Ureter (tissue), 1 donor: ENCODE data around the gene MICAL1. TPM values are rescaled to one million over a fixed set of nuclear protein-coding genes. Genes with fewer than 3 reads are reported as not detected.
"Not testable (repeated sequence)": the region's sequence is repeated elsewhere in the genome, so short reads cannot be mapped to it uniquely, and the experiment has no call there.

Experiments
- DNase-seq: peaks from one replicate; pipeline ENCODE4 v3.0.0-alpha.2; 2020; ENCODE audit warnings: low spot score
- total RNA-seq: library from RNA; stranded (reverse); gene quantifications from one replicate; pipeline ENCODE4 v1.2.4, GENCODE V29; 2023
- donor health status: DM: yes; HTN: yes; CAD: no.

Gene MICAL1
- total RNA-seq, 1 donor from 2014 or later, result 54.4 TPM

DNA sequence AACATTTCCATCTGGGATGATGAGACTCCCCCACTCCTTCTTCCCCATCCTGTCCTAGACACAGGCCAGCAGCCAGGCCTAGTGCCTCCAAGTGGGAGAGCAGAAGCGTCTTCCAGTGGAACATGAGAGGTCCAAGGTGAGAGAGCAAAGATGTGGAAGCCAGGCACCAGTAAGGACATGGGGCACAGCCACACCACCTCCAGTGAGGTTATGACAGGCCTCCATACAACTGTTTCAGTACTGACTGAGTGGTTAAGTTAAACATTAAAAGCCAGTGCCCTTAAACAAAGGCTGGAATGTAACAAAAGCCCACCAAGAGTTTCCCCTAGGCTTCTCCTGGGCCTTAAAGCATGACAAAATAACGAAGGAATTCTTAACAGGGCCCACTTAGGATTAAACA, 22.2 kb upstream of the MICAL1 start:
- no peak for DNase-seq

DNA sequence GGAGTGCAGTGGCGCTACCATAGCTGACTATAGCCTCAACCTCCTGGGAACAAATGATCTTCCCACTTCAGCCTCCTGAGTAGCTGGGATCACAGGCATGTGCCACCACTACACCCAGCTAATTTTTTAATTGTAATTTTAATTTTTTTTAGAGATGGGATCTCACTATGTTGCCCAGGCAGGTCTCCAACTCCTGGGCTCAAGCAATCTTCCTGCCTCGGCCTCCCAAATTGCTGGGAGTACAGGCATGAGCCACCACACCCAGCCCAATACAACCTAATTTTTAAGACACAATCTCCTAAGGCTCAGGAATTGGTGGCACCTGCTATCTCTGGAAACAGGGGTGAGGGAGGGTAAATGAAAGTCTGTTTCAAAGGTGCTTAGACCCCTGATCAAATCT, 21.6 kb upstream of the MICAL1 start:
- no peak for DNase-seq

DNA sequence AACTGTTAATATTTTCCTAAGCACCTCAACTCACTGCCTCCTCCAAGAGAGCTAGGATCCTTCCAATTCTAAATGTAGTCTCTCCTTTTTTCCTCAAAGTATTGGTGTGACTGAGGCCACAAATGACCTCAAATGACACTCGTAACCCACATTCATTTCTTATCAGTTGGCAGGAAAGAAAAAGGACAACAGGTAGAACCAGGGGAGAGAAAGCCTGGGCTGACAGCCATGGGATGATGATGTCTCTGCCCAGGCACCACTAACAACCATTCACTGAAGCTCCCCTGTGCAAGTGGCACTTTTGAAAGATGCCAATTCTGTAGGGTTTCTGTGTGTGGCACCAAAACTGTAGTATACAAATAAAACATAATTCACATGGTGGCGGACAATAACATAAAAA, 20.1 kb upstream of the MICAL1 start:
- DNase-seq, result no peak

DNA sequence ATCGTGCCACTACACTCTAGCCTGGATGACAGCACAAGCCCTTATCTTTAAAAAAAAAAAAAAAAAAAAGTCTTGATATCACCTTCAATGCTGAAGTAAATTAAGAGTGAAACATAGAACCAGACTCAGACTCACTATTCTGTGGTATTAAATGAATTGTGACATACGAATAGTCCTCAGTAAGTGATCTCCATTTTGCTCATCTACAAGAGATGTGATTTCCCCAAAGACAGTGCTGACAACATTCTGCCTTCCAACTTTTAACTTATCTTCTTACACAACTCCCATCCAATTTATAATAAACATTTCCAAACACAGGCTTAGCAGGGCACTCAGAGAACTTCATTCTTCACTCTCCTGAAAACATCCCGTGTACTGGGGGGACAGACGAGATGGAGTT, 19.4 kb upstream of the MICAL1 start:
- DNase-seq, result no peak

DNA sequence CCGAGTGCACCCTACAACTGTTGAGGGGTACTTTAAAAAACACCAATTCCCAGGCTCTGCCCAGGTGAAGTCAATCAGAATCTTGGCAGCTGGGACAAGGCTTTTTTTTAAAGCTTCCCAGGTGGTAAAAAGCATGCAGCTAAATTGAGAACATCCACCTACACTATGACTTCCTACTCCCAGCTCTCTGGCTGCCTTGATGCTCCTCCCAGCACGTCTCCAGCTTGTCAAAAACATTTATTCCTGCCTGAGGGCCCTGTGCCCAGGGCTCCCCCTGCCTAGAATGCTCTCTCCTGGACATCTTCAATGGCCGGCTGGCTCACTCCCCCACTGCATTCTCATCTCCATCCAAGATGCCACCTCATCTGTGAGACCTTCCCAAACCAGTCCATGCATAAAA, 17.5 kb upstream of the MICAL1 start:
- DNase-seq, result no peak

DNA sequence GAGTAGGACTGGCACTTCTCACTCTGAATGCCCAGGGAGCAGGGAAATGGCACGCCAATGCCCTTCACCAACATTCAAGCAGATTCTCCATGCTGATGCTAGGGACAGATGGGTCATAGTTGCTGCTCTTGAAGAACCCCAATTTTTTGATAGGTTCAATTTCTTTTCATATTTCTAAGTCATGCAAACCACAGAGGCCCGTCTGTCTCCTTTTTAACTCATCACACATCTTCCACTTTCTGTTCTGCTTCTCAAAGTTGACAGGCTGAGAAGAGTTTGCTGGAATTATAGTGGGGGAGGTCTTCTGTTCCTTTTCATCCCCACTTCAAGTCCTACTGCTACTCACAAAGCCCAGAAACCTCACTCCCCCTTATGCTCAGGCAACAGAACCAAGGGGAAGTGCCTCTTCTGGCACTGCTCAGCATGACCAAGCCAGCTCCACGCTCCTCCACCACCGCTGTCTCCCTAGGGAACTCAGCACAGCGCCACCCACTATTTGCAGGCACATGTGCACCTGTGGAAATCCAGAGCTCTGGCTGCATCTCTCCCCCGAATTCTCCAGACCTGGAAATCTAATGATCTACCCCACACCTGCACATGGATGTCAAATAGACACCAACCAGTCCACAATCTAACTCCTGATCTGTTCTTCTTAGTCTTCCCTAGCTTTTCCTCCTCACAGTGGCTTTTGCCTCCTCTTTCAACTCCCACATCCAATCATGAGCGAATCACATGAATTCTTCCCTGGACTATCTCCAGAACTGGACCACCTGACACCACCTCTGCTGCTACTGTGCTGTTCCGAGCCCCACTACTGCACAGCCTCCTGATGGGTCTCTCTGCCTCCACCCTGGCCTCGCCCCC, 16.8 kb upstream of the MICAL1 start:
- no peak for DNase-seq

DNA sequence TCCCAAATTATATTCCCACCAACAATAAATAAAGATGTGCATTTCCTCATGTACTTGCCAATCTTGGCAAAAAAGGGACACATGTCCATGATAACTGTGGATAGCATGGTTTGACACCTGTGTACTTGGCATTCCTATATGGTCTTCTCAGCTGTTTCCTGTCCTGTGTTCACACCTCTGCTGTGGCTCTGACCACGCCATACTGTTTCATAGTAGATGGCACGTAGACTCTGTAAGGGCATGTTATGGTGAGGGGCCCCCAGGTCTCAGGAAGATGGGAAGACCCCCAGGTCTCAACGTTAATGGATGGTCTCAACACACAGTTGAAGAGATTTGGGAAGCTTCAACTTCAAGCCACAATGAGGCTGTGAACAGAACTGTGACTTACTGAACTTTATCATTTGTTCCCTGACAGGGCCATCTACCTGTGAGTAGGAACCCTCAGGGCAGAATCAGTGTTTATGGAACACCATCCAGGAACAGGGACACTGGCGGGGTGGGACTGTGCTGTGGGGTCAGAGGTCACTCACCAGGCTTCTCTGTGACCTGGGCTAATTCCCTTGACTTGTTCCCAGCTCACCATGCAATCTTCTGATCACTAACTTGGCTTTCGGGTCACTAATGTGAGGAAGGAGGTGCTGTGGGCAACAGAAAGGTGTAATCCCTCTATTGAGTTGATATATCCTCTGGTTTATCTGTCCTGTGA, 15.7 kb upstream of the MICAL1 start:
- DNase-seq, result no peak

DNA sequence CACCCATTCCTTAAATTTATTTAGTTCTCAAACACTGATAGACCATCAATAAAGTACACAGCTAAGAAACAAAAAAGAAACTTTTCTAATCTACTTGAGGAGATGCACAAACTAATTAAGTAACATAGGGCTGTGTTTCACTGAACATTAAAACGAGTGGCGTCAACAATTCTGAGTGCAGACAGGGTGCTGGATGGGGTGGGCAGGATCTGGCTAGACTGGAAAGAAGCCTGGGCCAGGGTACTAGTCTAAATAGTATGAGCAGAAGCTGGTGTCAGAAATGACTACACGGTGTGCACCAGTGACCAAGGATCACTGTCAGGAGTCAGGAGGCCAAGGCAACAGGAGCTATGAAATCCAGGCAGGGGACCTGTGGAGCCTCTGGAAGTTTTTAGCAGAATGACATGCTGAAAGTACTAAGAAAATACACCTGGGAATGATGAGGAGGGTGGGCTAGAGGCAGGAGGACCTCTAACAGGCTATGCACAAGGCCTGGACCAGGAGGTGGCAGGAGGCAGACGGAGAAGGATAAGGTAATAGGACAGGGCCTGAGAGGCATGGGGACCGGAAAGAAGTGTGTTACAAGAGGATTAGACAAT, 14.1 kb upstream of the MICAL1 start:
- DNase-seq, result no peak

DNA sequence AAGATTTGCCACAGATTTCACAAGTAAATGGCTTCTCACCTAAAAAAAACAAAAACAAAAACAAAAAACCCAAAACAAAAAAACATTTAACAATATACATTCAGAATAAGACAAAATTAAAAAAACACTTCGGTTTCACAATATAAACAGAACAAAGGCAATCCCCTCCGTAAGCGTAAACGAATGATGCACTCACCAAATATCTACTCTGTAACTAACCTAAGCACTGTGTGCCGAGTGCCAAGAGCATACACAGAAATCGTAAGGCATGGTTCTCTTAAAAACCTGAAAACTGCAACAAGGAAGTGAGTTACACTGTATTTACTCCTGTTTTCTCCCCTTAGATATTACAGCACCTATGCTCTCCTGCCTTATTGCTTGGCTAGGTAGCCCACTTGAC, 12.1 kb upstream of the MICAL1 start:
- no peak for DNase-seq

DNA sequence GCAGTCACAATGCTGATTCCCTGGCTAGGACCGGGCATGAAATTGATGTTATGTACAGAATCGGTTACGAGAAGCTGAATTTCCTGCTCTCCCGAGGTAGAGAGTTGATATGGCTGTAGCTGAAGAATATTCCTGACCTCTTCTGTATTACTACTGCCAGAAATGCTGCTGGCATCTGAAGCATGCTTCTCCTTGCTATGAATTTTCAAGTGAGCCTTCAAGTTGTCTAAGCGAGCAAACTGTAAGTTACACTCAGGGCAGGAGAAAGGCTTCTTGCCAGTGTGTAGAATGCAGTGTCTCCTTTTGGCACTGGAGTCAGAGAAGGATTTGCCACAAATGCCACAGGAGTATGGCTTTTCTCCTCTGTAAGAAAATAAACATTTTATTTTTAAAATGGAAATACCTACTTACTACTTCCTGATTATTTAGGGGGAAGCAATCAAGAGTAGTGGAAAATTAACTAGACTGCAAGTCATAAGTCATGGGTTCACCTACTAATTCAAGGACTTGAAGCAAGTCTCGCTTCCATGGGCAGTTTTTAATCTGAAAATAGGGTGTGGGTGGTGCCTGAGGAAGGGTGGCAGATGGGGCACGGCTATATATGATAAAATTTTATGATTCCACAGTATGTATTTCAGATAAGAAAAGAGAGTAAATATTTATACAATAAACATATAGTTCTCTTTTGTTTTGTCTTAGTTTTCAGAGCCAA, 10.8 kb upstream of the MICAL1 start:
- DNase-seq, result no peak

DNA sequence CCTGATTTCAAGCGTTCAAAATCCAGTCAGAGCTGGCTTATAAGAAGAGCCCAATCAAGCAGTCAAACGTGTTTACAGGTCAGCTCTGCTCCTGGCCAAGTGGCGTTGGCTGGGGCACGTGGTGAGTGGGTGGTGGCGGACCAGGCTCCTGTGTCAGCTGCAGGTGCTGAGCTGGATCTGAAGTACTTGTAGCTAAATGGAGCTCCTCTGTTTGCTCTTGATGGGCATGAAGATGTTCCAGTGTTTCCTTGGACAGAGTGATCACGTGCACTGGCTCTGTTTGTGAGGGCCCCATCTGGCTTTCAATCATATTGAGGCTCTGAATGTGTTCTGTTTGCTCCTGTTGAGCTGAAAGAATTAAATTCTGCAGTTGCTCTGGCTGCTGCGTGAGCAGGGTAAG, 10.2 kb upstream of the MICAL1 start:
- DNase-seq, result no peak

DNA sequence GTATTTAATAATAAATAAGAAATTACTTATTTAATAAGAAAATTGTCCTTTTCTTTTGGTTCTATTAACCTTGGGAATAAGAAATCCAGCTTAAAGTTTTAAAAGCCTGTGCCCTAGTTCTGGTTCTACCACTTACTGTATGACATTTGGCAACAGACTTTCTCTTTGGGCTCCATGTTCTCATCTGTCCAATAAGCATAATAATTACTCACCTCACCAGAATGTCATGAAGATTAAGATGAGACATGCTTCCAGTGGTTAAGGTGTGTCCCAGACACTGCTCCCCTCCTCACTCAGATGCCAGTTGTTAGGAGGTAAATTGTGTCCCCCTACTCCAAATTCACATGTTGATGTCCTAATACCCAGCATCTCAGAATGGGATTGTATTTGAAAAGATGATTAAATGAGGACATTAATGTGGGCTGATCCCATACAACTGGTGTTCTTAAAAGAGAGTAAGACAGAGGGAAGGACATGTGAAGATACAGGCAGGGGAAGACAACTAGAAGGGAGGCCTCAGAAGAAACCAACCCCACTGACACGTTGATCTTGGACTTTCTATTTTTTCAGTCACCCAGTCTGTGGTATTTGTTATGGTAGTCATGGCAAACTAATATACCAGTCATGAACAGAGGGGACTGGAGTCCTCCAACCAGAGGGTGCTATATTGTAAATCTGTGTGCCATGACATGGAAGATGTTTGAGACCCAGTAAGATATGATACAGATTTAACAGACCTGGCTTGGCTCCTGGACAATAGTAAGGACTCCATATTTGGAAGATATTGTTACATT, 6.4 kb upstream of the MICAL1 start:
- DNase-seq, result no peak

DNA sequence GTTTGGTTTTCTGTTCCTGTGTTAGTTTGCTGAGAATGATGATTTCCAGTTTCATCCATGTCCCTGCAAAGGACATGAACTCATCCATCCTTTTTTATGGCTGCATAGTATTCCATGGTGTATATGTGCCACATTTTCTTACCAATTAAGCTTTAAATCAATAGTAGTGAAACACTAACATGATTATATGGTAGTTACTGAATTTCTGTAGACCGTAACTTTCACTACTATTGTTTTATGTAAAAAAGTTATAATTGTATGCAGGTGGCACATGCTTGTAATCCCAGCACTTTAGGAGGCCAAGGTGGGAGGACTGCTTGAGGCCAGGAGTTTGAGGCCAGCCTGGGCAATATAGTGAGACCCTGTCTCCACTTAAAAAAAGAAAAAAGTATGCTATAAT, 5.6 kb upstream of the MICAL1 start:
- not testable (repeated sequence) for DNase-seq

DNA sequence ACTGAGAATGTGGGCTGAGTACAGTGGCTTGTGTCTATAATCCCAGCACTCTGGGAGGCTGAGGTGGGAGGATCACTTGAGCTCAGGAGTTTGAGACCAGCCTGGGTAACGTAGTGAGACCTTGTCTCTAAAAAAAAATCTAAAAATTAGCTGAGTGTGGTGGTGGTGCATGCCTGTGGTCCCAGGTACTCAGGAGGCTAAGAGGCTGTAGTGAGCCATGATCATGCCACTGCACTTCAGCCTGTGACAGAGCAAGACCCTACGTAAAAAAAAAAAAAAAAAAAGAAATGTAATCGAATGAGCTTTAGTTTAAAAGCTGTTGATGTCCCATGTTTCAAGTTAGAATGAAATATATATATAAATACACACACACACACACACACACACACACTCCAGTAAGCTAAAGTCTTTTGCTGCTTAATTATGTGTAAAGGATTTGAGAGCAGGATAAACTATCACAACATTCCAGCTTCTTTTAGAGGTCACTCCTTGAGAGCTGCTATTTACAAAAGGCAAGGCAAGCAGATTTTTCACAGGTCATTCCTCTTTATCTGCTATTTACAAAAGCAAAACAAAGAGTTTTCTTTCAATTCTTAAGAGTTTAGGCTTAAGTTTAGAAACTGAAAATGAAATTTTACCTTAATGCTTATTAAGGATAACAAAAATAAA, 4.7 kb upstream of the MICAL1 start:
- no peak for DNase-seq

DNA sequence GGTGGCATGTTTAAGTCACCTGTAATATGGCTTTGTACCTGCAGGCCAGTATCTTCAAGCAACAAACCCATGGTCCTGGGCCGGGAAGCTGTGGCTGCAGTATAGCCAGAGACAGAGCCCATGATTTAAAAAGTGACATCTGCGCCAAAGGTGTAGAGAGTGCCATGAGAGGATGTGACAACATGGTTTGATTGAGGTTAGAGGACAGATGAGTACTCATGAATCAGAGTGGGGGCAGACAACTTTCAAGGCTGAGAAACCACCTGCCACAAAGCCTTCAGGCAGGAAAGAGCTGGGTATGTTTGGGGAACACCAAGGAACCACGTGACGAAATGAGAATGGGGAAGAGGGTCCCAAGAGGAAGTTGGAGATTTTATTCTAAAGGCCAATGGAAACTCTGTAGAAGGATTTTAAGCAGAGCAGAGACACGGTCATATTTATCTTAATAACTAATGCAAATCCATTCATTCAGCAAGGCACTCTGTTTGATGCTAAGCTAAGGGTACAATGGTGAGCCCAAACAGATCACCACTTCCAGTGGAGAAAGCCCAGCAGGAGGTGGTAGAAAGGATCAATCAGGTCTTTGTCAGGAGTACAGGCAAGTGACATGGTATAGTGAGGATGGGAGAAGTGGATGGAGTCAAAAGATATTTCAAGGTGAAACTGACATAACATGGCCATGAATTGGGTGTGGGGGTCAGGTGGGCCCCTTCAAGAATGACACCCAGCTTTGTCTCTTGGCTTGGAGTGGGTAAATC, 3.4 kb upstream of the MICAL1 start:
- no peak for DNase-seq

DNA sequence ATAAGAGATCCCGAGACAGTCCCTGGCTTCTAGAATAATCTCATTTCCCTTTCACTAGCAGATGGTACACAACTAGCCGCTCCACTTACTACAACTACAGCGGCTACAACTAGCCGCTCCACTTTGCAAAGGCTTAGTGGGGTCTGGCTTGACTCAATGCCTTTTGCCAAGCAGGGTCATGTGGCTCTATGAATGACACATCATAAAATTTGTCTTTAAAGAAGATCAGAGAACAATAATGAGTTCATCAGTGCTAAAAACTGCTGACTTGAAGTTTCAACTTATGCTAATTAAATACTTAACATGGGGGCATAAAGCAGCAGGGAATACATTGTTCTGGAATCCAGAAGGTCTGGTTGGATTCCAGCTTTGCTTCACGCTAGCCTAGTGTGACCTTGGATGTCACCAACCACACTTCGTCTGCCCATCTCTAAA, 2.0 kb upstream of the MICAL1 start:
- DNase-seq, result no peak

DNA sequence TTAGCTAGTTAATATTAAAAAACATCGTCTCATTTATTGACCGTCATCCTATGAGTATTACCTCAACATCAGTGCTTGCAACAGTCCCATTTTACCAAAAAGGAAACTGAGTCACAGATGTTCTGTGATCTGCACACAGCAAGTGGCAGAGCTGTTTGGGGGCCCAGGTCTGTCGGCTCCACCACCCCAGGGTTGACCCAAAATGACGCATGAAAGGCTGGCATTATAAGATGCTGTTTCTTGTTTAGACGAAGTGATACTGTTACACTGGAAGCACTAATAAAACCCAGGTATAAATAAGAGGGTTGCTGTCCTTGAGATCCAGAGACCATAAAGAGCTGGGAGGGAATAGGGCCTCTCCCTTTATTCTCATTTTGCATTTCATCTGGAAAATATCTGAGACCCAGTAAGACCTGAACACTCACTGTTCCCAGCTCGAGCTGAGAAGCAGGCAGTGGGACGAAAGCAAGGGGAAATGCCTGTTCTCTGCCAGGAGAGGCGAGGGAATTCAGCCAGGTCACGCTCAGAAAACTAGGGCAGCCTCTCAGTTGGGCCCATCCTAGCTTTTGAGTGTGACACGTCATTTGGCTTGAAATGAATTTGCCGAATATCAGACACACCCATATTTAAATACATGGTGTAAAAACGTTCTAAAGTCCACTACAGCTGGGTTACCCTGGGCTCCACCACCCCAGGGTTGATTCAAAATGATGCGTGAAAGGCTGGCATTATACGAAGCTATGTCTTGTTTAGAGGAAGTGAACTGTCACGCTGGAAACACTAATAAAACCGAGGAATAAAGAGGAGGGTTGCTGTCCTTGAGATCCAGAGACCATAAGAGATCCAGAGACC, 1.4 kb upstream of the MICAL1 start:
- no peak for DNase-seq

DNA sequence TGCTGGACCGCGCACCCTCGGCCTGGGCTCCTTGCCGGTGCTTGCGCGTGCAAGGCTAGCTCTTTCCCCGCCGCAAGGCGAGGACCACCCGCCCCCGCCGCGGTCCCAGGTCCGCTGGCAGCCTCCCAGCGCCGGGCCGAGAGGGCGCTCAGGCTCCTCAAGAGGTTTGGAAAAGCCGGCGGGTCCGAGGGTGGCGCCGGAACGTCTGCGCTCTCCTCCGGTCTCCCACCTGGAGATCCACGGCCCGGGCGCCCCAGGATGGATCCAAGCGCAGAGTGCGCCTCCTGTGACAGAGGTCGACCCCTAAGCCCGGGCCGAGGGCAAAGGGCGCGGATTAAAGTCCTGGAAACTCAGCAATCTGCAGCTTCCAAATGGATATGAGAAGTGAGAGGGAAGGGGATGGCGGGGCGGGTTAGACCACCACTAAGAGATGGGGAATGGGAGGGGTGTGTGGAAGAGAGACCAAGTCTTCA, 575 bp upstream of the MICAL1 start:
- DNase-seq, result no peak
